ENCODE data around the gene CSNK1D. TPM values are rescaled to one million over a fixed set of nuclear protein-coding genes. Genes with fewer than 3 reads are reported as not detected.

Gene CSNK1D
- total RNA-seq, 6 experiments from 2014 or later = 116 to 128 (median 118) TPM

- no peak for TF ChIP-seq CTCF (IDR thresholded peaks at IDR 0.05)
- H3K4me3 Mint-ChIP-seq = no peak overlapping the region
- peaks cover 5% of the 10 kb centered on the region; the same call in 1 of the 2 replicates for H3K36me3 Mint-ChIP-seq (ENCODE audit: low read depth)
- H3K9me3 Mint-ChIP-seq = no peaks in the 10 kb centered on the region
- peaks cover 18% of the 10 kb centered on the region for H3K4me1 Mint-ChIP-seq (ENCODE audit: low read depth)
- no peak for DNase-seq
- H3K27me3 Mint-ChIP-seq (ENCODE audit: insufficient read depth) = no peaks in the 10 kb centered on the region; the same call in 1 of the 2 replicates
- no peak overlapping the region for H3K27ac Mint-ChIP-seq
Observed at GRCh38 chr17:82200743-82201497, 72.6 kb downstream of the CSNK1D start.

GRCh38 chr17:82200135-82200534 is 73.4 kb downstream of the CSNK1D start:
- H3K4me1 Mint-ChIP-seq (ENCODE audit: low read depth) = peaks cover 10% of the 10 kb centered on the region
- no peak for TF ChIP-seq CTCF (IDR thresholded peaks at IDR 0.05)

GRCh38 chr17:82199496-82199895 is 74.0 kb downstream of the CSNK1D start:
- Mint-ChIP-seq H3K27ac (no peak overlapping the region), H3K4me3 (no peak overlapping the region)

More at GRCh38 chr17:82200135-82200534, 73.4 kb downstream of the CSNK1D start:
- Mint-ChIP-seq H3K27me3 (ENCODE audit: insufficient read depth) (no peaks in the 10 kb centered on the region), H3K4me3 (no peak overlapping the region), H3K9me3 (no peaks in the 10 kb centered on the region), H3K36me3 (ENCODE audit: low read depth) (peaks cover 5% of the 10 kb centered on the region), H3K27ac (no peak overlapping the region)
- no peak for DNase-seq

GRCh38 chr17:82198092-82198491 is 75.4 kb downstream of the CSNK1D start:
- Mint-ChIP-seq H3K27me3 (ENCODE audit: insufficient read depth) (no peaks in the 10 kb centered on the region; the same call in 1 of the 2 replicates), H3K4me1 (ENCODE audit: low read depth) (no peaks in the 10 kb centered on the region), H3K36me3 (ENCODE audit: low read depth) (peaks cover 11% of the 10 kb centered on the region), H3K4me3 (no peak overlapping the region), H3K9me3 (no peaks in the 10 kb centered on the region), H3K27ac (no peak overlapping the region)
- no peak for TF ChIP-seq CTCF (IDR thresholded peaks at IDR 0.05)
- no peak for DNase-seq

More at GRCh38 chr17:82199496-82199895, 74.0 kb downstream of the CSNK1D start:
- Mint-ChIP-seq H3K4me1 (ENCODE audit: low read depth) (peaks cover 4% of the 10 kb centered on the region), H3K36me3 (ENCODE audit: low read depth) (peaks cover 5% of the 10 kb centered on the region), H3K27me3 (ENCODE audit: insufficient read depth) (no peaks in the 10 kb centered on the region), H3K9me3 (no peaks in the 10 kb centered on the region)
- DNase-seq = no peak
- no peak for TF ChIP-seq CTCF (IDR thresholded peaks at IDR 0.05)

- no peak for DNase-seq
Observed at GRCh38 chr17:82195675-82196672, 77.5 kb downstream of the CSNK1D start.

More at GRCh38 chr17:82195675-82196672, 77.5 kb downstream of the CSNK1D start:
- Mint-ChIP-seq H3K27ac (no peak overlapping the region), H3K36me3 (ENCODE audit: low read depth) (peaks cover 11% of the 10 kb centered on the region), H3K27me3 (ENCODE audit: insufficient read depth) (no peaks in the 10 kb centered on the region; the same call in 1 of the 2 replicates), H3K4me3 (no peak overlapping the region), H3K9me3 (no peaks in the 10 kb centered on the region), H3K4me1 (ENCODE audit: low read depth) (no peaks in the 10 kb centered on the region)
- TF ChIP-seq CTCF (IDR thresholded peaks at IDR 0.05) = no peak

Measured in HFFc6 (cell line).